ENCODE results near the gene KNDC1. TPM values are rescaled to one million over a fixed set of nuclear protein-coding genes. Genes with fewer than 3 reads are reported as not detected.

The KNDC1 gene
- total RNA-seq, 1 donor from 2014 or later, result not detected

DNA sequence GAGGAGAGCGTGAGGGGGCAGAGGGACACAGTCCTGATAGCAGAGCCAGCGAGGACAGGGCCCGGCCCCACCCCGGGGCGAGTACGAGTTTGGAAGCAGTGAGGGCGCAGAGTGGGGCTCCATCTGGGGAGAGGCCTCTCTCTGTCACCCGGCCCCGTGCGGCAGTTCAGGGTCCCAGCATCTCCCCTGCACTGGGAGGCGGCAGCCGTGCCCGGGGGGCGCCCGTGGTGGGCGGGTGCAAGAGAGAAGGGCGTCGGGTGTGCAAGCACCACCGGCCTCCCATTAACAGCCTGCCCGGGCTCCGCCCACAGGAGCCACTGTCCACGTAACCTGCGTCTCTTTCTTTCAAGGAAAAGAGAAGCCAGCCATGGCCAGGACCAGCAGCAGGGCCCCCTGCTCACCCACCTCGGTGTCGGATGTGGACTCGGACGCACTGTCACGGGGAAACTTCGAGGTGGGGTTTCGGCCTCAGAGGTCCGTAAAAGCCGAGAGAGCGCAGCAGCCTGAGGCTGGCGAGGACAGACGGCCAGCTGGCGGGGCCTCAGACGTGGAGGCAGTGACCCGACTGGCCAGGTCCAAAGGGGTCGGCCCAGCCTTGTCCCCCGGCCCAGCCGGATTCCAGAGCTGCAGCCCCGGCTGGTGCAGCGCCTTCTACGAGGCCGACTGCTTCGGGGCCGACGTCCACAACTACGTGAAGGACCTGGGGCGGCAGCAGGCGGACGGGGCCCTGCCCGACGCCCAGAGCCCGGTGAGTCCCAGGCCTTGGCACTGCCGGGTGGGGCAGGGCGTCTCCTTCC, 41.3 kb downstream of the KNDC1 start:
- TF ChIP-seq, protein P1, sequence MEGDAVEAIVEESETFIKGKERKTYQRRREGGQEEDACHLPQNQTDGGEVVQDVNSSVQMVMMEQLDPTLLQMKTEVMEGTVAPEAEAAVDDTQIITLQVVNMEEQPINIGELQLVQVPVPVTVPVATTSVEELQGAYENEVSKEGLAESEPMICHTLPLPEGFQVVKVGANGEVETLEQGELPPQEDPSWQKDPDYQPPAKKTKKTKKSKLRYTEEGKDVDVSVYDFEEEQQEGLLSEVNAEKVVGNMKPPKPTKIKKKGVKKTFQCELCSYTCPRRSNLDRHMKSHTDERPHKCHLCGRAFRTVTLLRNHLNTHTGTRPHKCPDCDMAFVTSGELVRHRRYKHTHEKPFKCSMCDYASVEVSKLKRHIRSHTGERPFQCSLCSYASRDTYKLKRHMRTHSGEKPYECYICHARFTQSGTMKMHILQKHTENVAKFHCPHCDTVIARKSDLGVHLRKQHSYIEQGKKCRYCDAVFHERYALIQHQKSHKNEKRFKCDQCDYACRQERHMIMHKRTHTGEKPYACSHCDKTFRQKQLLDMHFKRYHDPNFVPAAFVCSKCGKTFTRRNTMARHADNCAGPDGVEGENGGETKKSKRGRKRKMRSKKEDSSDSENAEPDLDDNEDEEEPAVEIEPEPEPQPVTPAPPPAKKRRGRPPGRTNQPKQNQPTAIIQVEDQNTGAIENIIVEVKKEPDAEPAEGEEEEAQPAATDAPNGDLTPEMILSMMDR (IDR thresholded peaks at IDR 0.05), result no peak
- no peaks in the 10 kb centered on the region for H3K4me1 Mint-ChIP-seq (ENCODE audit: unreplicated experiment)
- no peaks in the 10 kb centered on the region for H3K36me3 Mint-ChIP-seq (ENCODE audit: unreplicated experiment)
- H3K4me3 Mint-ChIP-seq (ENCODE audit: unreplicated experiment), result no peak overlapping the region
- H3K9me3 Mint-ChIP-seq (ENCODE audit: unreplicated experiment), result no peaks in the 10 kb centered on the region
- no peaks in the 10 kb centered on the region for H3K27me3 Mint-ChIP-seq (ENCODE audit: unreplicated experiment)
- DNase-seq (ENCODE audit: extremely low spot score, unreplicated experiment), result no peak
- no peak overlapping the region for H3K27ac Mint-ChIP-seq (ENCODE audit: unreplicated experiment)

DNA sequence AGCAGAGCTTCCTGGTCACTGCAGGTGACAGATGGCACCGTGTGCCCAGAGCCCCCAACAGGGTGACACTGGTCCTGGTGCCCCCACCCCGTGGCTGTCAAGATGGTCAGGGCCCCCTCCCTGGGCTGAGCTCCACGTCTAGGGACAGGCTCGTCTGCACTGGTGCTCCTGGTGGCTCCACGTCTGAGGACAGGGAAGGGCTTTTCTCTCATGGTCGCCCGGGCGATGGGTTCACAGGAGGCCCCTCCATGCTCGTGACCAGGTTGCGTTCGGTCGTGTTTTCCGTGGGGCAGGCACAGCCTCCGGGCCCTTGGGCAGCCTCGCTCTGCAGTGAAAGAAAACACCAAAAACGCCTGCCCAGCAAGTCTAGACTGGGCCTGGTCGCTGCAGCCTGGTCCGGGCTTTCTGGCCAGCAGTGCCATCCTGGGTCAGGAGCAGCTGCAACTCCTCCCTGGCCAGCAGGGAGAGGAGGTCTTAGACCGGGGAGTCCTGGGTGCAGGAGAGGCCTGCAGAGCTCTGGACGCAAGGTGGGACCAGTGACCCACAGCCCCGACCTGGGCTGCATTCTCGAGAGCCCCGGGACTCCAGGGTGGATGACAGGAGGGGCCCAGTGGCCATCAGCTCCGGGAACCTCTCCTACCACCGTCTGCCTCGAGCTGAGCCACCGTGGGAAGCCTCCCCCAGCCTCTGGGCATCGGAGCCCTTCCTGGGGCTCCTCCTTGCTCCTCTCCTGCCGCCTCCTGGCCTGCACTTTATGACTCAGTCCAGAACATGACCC, 42.1 kb downstream of the KNDC1 start:
- Mint-ChIP-seq H3K4me3 (ENCODE audit: unreplicated experiment) (no peak overlapping the region), H3K27ac (ENCODE audit: unreplicated experiment) (no peak overlapping the region), H3K36me3 (ENCODE audit: unreplicated experiment) (no peaks in the 10 kb centered on the region), H3K4me1 (ENCODE audit: unreplicated experiment) (no peaks in the 10 kb centered on the region), H3K27me3 (ENCODE audit: unreplicated experiment) (no peaks in the 10 kb centered on the region), H3K9me3 (ENCODE audit: unreplicated experiment) (no peaks in the 10 kb centered on the region)
- no peak for DNase-seq (ENCODE audit: extremely low spot score, unreplicated experiment)
- TF ChIP-seq, protein P1 (IDR thresholded peaks at IDR 0.05), result no peak

DNA sequence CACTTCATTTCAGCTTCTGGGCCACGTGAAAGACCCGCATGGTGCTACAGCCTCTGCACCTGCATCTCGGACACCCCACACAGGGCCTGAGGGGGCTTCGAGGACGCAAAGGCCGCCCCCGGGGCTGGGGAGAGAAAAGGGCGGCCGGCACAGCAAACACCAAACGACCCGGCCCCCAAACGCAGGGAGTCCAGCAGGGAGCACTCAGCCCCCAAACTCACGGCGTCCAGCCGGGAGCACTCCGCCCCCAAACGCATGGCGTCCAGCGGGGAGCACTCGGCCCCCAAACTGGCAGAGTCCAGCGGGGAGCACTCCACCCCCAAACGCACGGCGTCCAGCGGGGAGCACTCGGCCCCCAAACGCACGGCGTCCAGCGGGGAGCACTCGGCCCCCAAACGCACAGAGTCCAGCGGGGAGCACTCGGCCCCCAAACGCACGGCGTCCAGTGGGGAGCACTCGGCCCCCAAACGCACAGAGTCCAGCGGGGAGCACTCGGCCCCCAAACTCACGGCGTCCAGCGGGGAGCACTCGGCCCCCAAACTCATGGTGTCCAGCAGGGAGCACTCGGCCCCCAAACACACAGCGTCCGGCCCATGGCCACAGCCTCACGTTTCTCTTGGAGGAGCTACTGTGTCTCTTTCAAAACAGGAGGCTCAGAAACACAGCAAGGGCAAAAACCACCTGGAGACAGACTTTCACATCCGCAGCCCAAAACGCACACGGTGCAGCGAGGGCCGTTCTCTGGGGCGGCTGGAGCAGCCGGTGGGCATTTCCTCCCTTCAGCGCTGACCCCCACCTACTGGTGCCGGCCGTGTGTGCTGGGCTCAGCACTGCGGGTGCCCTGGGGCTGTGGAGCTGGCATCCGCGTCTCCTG, 43.0 kb downstream of the KNDC1 start:
- Mint-ChIP-seq H3K27me3 (ENCODE audit: unreplicated experiment) (no peaks in the 10 kb centered on the region), H3K9me3 (ENCODE audit: unreplicated experiment) (no peaks in the 10 kb centered on the region), H3K27ac (ENCODE audit: unreplicated experiment) (no peak overlapping the region), H3K4me3 (ENCODE audit: unreplicated experiment) (no peak overlapping the region), H3K36me3 (ENCODE audit: unreplicated experiment) (no peaks in the 10 kb centered on the region), H3K4me1 (ENCODE audit: unreplicated experiment) (no peaks in the 10 kb centered on the region)
- TF ChIP-seq, protein P1 (IDR thresholded peaks at IDR 0.05), result no peak
- DNase-seq (ENCODE audit: extremely low spot score, unreplicated experiment), result no peak

DNA sequence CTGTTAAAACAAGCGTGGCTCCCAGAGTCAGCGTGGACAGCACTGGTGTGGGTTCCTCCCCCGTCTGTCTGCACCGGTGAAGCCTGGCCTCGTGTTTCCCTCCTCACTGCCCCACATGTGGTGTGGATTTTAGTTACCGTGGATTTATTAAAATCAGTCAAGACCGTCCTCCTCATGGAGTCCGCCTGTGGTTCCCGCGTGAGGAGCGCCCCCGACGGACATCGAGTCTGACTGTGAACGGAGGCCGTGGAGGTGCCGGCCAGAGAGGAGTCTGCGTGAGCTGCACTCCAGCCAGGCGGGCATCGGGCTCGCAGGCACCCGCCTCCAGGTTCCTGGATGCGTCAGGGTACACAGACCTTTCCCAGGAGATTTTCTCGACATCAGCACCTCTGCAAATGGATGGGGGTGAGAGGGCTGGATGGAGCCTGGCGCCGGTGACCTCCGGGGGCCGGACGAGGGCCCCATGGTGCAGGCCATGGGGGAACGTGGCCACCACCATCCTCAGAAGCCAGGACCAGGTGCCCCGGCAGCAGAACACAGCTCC, 43.7 kb downstream of the KNDC1 start:
- H3K27me3 Mint-ChIP-seq (ENCODE audit: unreplicated experiment), result no peaks in the 10 kb centered on the region
- no peak for DNase-seq (ENCODE audit: extremely low spot score, unreplicated experiment)
- no peak overlapping the region for H3K4me3 Mint-ChIP-seq (ENCODE audit: unreplicated experiment)
- no peaks in the 10 kb centered on the region for H3K9me3 Mint-ChIP-seq (ENCODE audit: unreplicated experiment)
- H3K36me3 Mint-ChIP-seq (ENCODE audit: unreplicated experiment), result no peaks in the 10 kb centered on the region
- H3K4me1 Mint-ChIP-seq (ENCODE audit: unreplicated experiment), result no peaks in the 10 kb centered on the region
- H3K27ac Mint-ChIP-seq (ENCODE audit: unreplicated experiment), result no peak overlapping the region
- TF ChIP-seq, protein P1 (IDR thresholded peaks at IDR 0.05), result no peak

Data from osteocyte (in vitro differentiated cells).